HCT116 (cell line): ENCODE results near the gene BCL2L13. TPM values are rescaled to one million over a fixed set of nuclear protein-coding genes. Genes with fewer than 3 reads are reported as not detected.

Source experiments
- ATAC-seq: fragments of 200-7000 bp; cut with Tn5 transposase; 2 replicates; pipeline ENCODE4 v1.9.1; 2020; ENCODE audit warnings: mild to moderate bottlenecking, moderate library complexity
- BruUV-seq: library from RNA; stranded (reverse); fragments of 400-500 nt; replicated peaks from 2 replicates; lab custom pipeline; 2021; lab: Mats Ljungman, UMichigan
- CTCF ChIA-PET: fragments of 300-600 bp; sonication (Branson Sonifier 250); formaldehyde crosslinking; loops from one replicate; lab custom pipeline; 2021; ENCODE audit warnings: antibody characterized with exemption; lab: Charles Lee
- POLR2A ChIA-PET: fragments of 300-600, 350-600 bp; sonication (Branson Sonifier 250); formaldehyde crosslinking; loops from one replicate; lab custom pipeline; 2021; ENCODE audit warnings: antibody characterized with exemption; lab: Charles Lee
- RAD21 ChIA-PET, 2 experiments: fragments of 300-600 bp; sonication (Branson Sonifier 250); formaldehyde crosslinking; loops; one replicate each; lab custom pipeline; 2023; ENCODE audit warnings: low total read pairs in 2 of 2; ENCODE audit not compliant: uncharacterized antibody in 2 of 2, unreplicated experiment in 2 of 2, low non-redundant PET in 1 of 2; lab: Charles Lee
- DNase-seq: peaks from one replicate; pipeline ENCODE4 v3.0.0-alpha.2; 2010; ENCODE audit warnings: low read depth, low spot score
- H2AFZ ChIP-seq: fragments of 200-600 bp; shearing (Covaris generic), sonication (generic); 2 replicates; pipeline ENCODE4 v1.6.1; 2017; ENCODE audit warnings: low read depth, mixed run types, mixed read lengths, antibody characterized with exemption, low read length; ENCODE audit not compliant: poor library complexity, severe bottlenecking
- H3K27ac ChIP-seq: 2 replicates; pipeline ENCODE4 v1.5.1; 2012; ENCODE audit warnings: low read depth, low read length
- H3K27me3 ChIP-seq: fragments of 200-600 bp; sonication (generic); 2 replicates; pipeline ENCODE4 v1.6.1; 2016; ENCODE audit warnings: mixed run types, low read length, mixed read lengths; ENCODE audit not compliant: insufficient read depth
- H3K36me3 ChIP-seq, 2 experiments: fragments of 200-500 bp in 1 of 2; fragments of 200-600 bp in 1 of 2; sonication (Bioruptor generic) in 1 of 2; sonication (generic) in 1 of 2; 2 replicates each; pipeline versions ENCODE4 v1.5.1 to v1.6.1; 2014 to 2016; ENCODE audit warnings: low read length in 2 of 2, inconsistent platforms in 1 of 2, mixed read lengths in 1 of 2, mixed run types in 1 of 2; ENCODE audit not compliant: insufficient read depth in 2 of 2, control insufficient read depth in 1 of 2
- H3K4me1 ChIP-seq, 2 experiments: fragments of 200-600 bp in 1 of 2; sonication (generic) in 1 of 2; 2 replicates each; pipeline versions ENCODE4 v1.5.1 to v1.6.1; 2012 to 2017; ENCODE audit warnings: low read length in 2 of 2, inconsistent platforms in 1 of 2, mild to moderate bottlenecking in 1 of 2, mixed read lengths in 1 of 2, mixed run types in 1 of 2, moderate library complexity in 1 of 2; ENCODE audit not compliant: insufficient read depth in 2 of 2, control insufficient read depth in 1 of 2
- H3K4me2 ChIP-seq: fragments of 200-600 bp; sonication (generic); 2 replicates; pipeline ENCODE4 v1.6.1; 2017; ENCODE audit warnings: mixed run types, low read length, mixed read lengths
- H3K4me3 ChIP-seq, 2 experiments: fragments of 200-600 bp in 1 of 2; sonication (generic) in 1 of 2; replicated peaks in 1 of 2; 2 replicates each; pipeline ENCODE4 v1.5.1; 2011 to 2016; ENCODE audit warnings: low read length in 2 of 2, control low read depth in 1 of 2, low read depth in 1 of 2, mild to moderate bottlenecking in 1 of 2, mixed read lengths in 1 of 2, mixed run types in 1 of 2
- H3K79me2 ChIP-seq: fragments of 200-600 bp; sonication (generic); 2 replicates; pipeline ENCODE4 v1.6.1; 2017; ENCODE audit warnings: mild to moderate bottlenecking, mixed run types, low read length, moderate library complexity, mixed read lengths; ENCODE audit not compliant: insufficient read depth
- H3K9ac ChIP-seq: fragments of 200-600 bp; sonication (generic); 2 replicates; pipeline ENCODE4 v1.6.1; 2016; ENCODE audit warnings: low read length, mixed read lengths
- H3K9me2 ChIP-seq: fragments of 200-600 bp; sonication (generic), shearing (Covaris generic); 2 replicates; pipeline ENCODE4 v1.6.1; 2017; ENCODE audit warnings: mixed run types, mild to moderate bottlenecking, moderate library complexity; ENCODE audit not compliant: insufficient read depth
- H3K9me3 ChIP-seq, 2 experiments: fragments of 200-500 bp in 1 of 2; fragments of 200-600 bp in 1 of 2; sonication (Bioruptor generic) in 1 of 2; sonication (generic) in 1 of 2; 2 replicates each; pipeline ENCODE4 v1.6.1; 2014 to 2017; ENCODE audit warnings: low read length in 2 of 2, mixed read lengths in 2 of 2, inconsistent platforms in 1 of 2, low read depth in 1 of 2, mild to moderate bottlenecking in 1 of 2, mixed run types in 1 of 2, moderate library complexity in 1 of 2; ENCODE audit not compliant: control insufficient read depth in 1 of 2, insufficient read depth in 1 of 2
- H4K20me1 ChIP-seq: fragments of 200-600 bp; sonication (generic), shearing (Covaris generic); 2 replicates; pipeline ENCODE4 v1.6.1; 2017; ENCODE audit warnings: mixed run types, mild to moderate bottlenecking, moderate library complexity; ENCODE audit not compliant: insufficient read depth
- ATF3 ChIP-seq: IDR thresholded peaks from 2 replicates; pipeline ENCODE4 v1.6.1; 2012
- CBX3 ChIP-seq: IDR thresholded peaks from 2 replicates; pipeline ENCODE4 v1.6.1; 2012; ENCODE audit warnings: low read depth
- CEBPB ChIP-seq: IDR thresholded peaks from 2 replicates; pipeline ENCODE4 v1.6.1; 2012; ENCODE audit warnings: low read depth
- CTCF ChIP-seq, 3 experiments: fragments of 200-600 bp in 1 of 3; sonication (generic) in 1 of 3; IDR thresholded peaks in 2 of 3; conservative IDR thresholded peaks in 1 of 3; 2 replicates each; pipeline ENCODE4 v1.5.1; 2012 to 2017; ENCODE audit warnings: low read depth in 2 of 3, low read length in 2 of 3, antibody characterized with exemption in 1 of 3, borderline replicate concordance in 1 of 3, control low read depth in 1 of 3, mild to moderate bottlenecking in 1 of 3, mixed read lengths in 1 of 3, mixed run types in 1 of 3, moderate library complexity in 1 of 3; ENCODE audit not compliant: insufficient read depth in 1 of 3
- EZH2 ChIP-seq: fragments of 200-600 bp; sonication (generic); IDR thresholded peaks from 2 replicates; pipeline ENCODE4 v1.6.1; 2017; ENCODE audit warnings: antibody characterized with exemption, mixed run types
- EZH2phosphoT487 ChIP-seq: fragments of 200-600 bp; IDR thresholded peaks from 2 replicates; pipeline ENCODE4 v1.6.1; 2018; ENCODE audit warnings: antibody characterized with exemption, borderline replicate concordance
- FOSL1 ChIP-seq: IDR thresholded peaks from 2 replicates; pipeline ENCODE4 v1.6.1; 2012; ENCODE audit warnings: low read depth
- JUND ChIP-seq: IDR thresholded peaks from 2 replicates; pipeline ENCODE4 v1.6.1; 2012
- POLR2A ChIP-seq: IDR thresholded peaks from 2 replicates; pipeline ENCODE4 v1.7.0; 2011; ENCODE audit warnings: borderline replicate concordance; ENCODE audit not compliant: insufficient read depth, insufficient read length; ENCODE audit errors: extremely low read depth
- POLR2AphosphoS5 ChIP-seq: IDR thresholded peaks from 2 replicates; pipeline ENCODE4 v1.6.1; 2011; ENCODE audit warnings: mild to moderate bottlenecking, low read depth, low read length, moderate library complexity
- RAD21 ChIP-seq: IDR thresholded peaks from 2 replicates; pipeline ENCODE4 v1.6.1; 2012; ENCODE audit warnings: low read depth, mild to moderate bottlenecking
- REST ChIP-seq: IDR thresholded peaks from 2 replicates; pipeline ENCODE4 v1.6.1; 2012; ENCODE audit warnings: low read depth
- SRF ChIP-seq: IDR thresholded peaks from 2 replicates; pipeline ENCODE4 v1.6.1; 2012; ENCODE audit warnings: low read depth
- YY1 ChIP-seq: IDR thresholded peaks from 2 replicates; pipeline ENCODE4 v1.6.1; 2011; ENCODE audit warnings: low read length, low read depth, moderate library complexity, mild to moderate bottlenecking; ENCODE audit not compliant: insufficient replicate concordance; ENCODE audit errors: extremely low read depth
- ZFX ChIP-seq: fragments of 450-650 bp; IDR thresholded peaks from 2 replicates; pipeline ENCODE4 v1.6.1; 2017
- ZNF274 ChIP-seq: fragments of 200-500 bp; sonication (Bioruptor generic); IDR thresholded peaks from 2 replicates; pipeline ENCODE4 v1.6.1; 2014; ENCODE audit warnings: mild to moderate bottlenecking, low read depth, low read length, inconsistent platforms
- intact Hi-C: fragments of 100-400 bp; cut with micrococcal nuclease; formaldehyde crosslinking; loops from 2 replicates; pipeline ENCODE4 v1.10.0; 2022
- total RNA-seq: library from RNA; stranded (reverse); gene quantifications from one replicate; pipeline ENCODE4 v1.2.1, GENCODE V29; 2021; ENCODE audit not compliant: unreplicated experiment
- TF ChIP-seq, protein P1 (sequence below): IDR thresholded peaks from 2 replicates; pipeline ENCODE4 v1.6.1; 2011; ENCODE audit warnings: mild to moderate bottlenecking, low read length, moderate library complexity; ENCODE audit not compliant: insufficient replicate concordance; ENCODE audit errors: extremely low read depth
- TF ChIP-seq, protein P2 (sequence below): IDR thresholded peaks from 2 replicates; pipeline ENCODE4 v1.6.1; 2012

The BCL2L13 gene
- total RNA-seq, 1 experiment from 2014 or later: 38.6 TPM

DNA sequence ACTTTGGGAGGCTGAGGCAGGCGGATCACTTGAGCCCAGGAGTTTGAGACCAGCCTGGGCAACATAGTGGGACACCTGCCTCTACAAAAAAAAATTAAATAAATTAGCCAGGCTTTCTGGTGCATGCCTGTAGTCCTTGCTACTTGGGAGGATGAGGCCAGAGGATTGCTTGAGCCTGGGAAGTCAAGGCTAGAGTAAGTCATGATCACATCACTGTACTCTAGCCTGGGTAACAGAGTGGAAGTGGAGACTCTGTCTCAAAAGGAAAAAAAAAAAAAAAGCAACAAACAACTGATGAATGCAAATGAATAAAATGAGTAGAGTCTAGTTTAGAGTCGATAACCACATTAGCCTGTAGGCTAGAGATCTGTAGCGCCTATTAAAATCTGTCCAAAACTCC, 3.9 kb upstream of the BCL2L13 start:
- Histone ChIP-seq H3K4me2 (peak overlapping the region; percentile 75), H3K27me3 (no peaks in the 10 kb centered on the region), H3K9me2 (no peaks in the 10 kb centered on the region), H4K20me1 (no peaks in the 10 kb centered on the region), H3K9ac (no peak overlapping the region), H3K4me1 (peaks cover 31 to 45% of the 10 kb centered on the region in 2 experiments), H2AFZ (no peak overlapping the region), H3K4me3 (no peak overlapping the region), H3K27ac (peak overlapping the region; percentile 85; the same call in 1 of the 2 replicates), H3K79me2 (peaks cover 11% of the 10 kb centered on the region), H3K36me3 (no peaks in the 10 kb centered on the region), H3K9me3 (no peaks in the 10 kb centered on the region)
- no peak for DNase-seq
- no peak for ATAC-seq
- ChIA-PET RAD21 (no interaction called here), CTCF (no interaction called here), POLR2A (no interaction called here)
- TF ChIP-seq JUND (no peak), ZFX (no peak), EZH2 (no peak), POLR2AphosphoS5 (no peak), ATF3 (no peak), REST (no peak), CEBPB (no peak), ZNF274 (no peak), POLR2A (no peak), EZH2phosphoT487 (no peak), RAD21 (no peak), FOSL1 (no peak), CBX3 (no peak), YY1 (no peak), CTCF (IDR thresholded peaks at IDR 0.05 in 2 of 3, conservative IDR thresholded peaks at IDR 0.05 in 1 of 3; ENCODE audit: borderline replicate concordance in 1 of 3, insufficient read depth in 1 of 3, low read depth in 2 of 3, low read length in 2 of 3) (no peak), SRF (no peak)
- TF ChIP-seq, protein P1, sequence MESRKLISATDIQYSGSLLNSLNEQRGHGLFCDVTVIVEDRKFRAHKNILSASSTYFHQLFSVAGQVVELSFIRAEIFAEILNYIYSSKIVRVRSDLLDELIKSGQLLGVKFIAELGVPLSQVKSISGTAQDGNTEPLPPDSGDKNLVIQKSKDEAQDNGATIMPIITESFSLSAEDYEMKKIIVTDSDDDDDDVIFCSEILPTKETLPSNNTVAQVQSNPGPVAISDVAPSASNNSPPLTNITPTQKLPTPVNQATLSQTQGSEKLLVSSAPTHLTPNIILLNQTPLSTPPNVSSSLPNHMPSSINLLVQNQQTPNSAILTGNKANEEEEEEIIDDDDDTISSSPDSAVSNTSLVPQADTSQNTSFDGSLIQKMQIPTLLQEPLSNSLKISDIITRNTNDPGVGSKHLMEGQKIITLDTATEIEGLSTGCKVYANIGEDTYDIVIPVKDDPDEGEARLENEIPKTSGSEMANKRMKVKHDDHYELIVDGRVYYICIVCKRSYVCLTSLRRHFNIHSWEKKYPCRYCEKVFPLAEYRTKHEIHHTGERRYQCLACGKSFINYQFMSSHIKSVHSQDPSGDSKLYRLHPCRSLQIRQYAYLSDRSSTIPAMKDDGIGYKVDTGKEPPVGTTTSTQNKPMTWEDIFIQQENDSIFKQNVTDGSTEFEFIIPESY: no peak
- TF ChIP-seq, protein P2, sequence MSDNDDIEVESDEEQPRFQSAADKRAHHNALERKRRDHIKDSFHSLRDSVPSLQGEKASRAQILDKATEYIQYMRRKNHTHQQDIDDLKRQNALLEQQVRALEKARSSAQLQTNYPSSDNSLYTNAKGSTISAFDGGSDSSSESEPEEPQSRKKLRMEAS: no peak
- intact Hi-C loops: no loop called here
- BruUV-seq: no TSS peak
